Smooth muscle cell (in vitro differentiated cells): ENCODE data around the gene SLC5A4. TPM values are rescaled to one million over a fixed set of nuclear protein-coding genes. Genes with fewer than 3 reads are reported as not detected.

Source experiments
- DNase-seq: peaks from one replicate; lab custom pipeline; 2025; ENCODE audit not compliant: unreplicated experiment; lab: John Stamatoyannopoulos, UW
- H2AFZ ChIP-seq: fragments of 200-600 bp; sonication (generic); 2 replicates; pipeline ENCODE4 v1.6.0; 2016; ENCODE audit warnings: antibody characterized with exemption, low read depth, mild to moderate bottlenecking
- H3F3A ChIP-seq: fragments of 200-600 bp; sonication (generic); 2 replicates; pipeline ENCODE4 v1.6.0; 2017; ENCODE audit warnings: antibody characterized with exemption, low read depth
- H3K27ac ChIP-seq: fragments of 200-600 bp; sonication (generic); 2 replicates; pipeline ENCODE4 v1.5.1; 2016; ENCODE audit warnings: low read depth, mild to moderate bottlenecking
- H3K27me3 ChIP-seq: fragments of 200-600 bp; sonication (generic); 2 replicates; pipeline ENCODE4 v1.6.1; 2016; ENCODE audit warnings: low read depth, mild to moderate bottlenecking
- H3K36me3 ChIP-seq: fragments of 200-600 bp; sonication (generic); 2 replicates; pipeline ENCODE4 v1.5.1; 2016; ENCODE audit warnings: low read depth
- H3K4me1 ChIP-seq: fragments of 200-600 bp; sonication (generic); 2 replicates; pipeline ENCODE4 v1.5.1; 2016; ENCODE audit warnings: low read depth
- H3K4me2 ChIP-seq: fragments of 200-600 bp; sonication (generic); 2 replicates; pipeline ENCODE4 v1.6.0; 2016; ENCODE audit warnings: mild to moderate bottlenecking
- H3K4me3 ChIP-seq: fragments of 200-600 bp; sonication (generic); 2 replicates; pipeline ENCODE4 v1.5.1; 2016; ENCODE audit warnings: mild to moderate bottlenecking
- H3K79me2 ChIP-seq: fragments of 200-600 bp; sonication (generic); 2 replicates; pipeline ENCODE4 v1.6.0; 2016; ENCODE audit warnings: low read depth, mild to moderate bottlenecking
- H3K9ac ChIP-seq: fragments of 200-600 bp; sonication (generic); 2 replicates; pipeline ENCODE4 v1.6.0; 2016; ENCODE audit warnings: low read depth
- H3K9me3 ChIP-seq: fragments of 200-600 bp; sonication (generic); replicated peaks from 2 replicates; pipeline ENCODE4 v1.5.1; 2016; ENCODE audit warnings: low read depth
- H4K20me1 ChIP-seq: fragments of 200-600 bp; sonication (generic); 2 replicates; pipeline ENCODE4 v1.6.0; 2016; ENCODE audit warnings: low read depth
- CTCF ChIP-seq: fragments of 200-600 bp; sonication (generic); IDR thresholded peaks from 2 replicates; pipeline ENCODE4 v1.5.1; 2017; ENCODE audit warnings: borderline replicate concordance, mild to moderate bottlenecking, antibody characterized with exemption; ENCODE audit not compliant: insufficient read depth, poor library complexity, severe bottlenecking
- WGBS: methylation state at CpG from one replicate; pipeline ENCODE4 v1.1.7; 2016; ENCODE audit warnings: low lambda C conversion rate; 5-methylcytosine and 5-hydroxymethylcytosine counted together
- polyA plus RNA-seq: library from polyadenylated mRNA; unstranded; fragments of >200 nt; fragmentation: Nextera tagmentation; extraction: Ambion mirVana; gene quantifications from 2 replicates; pipeline ENCODE4 v1.2.1, GENCODE V29; 2016
- total RNA-seq: library from RNA; depleted of rRNA; stranded (reverse); fragments of >200 nt; gene quantifications from 2 replicates; pipeline ENCODE4 v1.2.3, GENCODE V29; 2014

The SLC5A4 gene
- total and polyA plus RNA-seq, 2 experiments from 2014 or later, result not detected

- H3F3A ChIP-seq, result no peaks in the 10 kb centered on the region
- no peak for TF ChIP-seq CTCF
- no peak overlapping the region for H3K9ac ChIP-seq
- H3K27ac ChIP-seq, result no peak overlapping the region
- no peaks in the 10 kb centered on the region for H3K4me1 ChIP-seq
- no peaks in the 10 kb centered on the region for H4K20me1 ChIP-seq
- H3K27me3 ChIP-seq, result peaks cover 15% of the 10 kb centered on the region
- H2AFZ ChIP-seq, result no peak overlapping the region
- DNase-seq, result no peak
- H3K4me2 ChIP-seq, result no peak overlapping the region
- no peak overlapping the region for H3K4me3 ChIP-seq
- H3K36me3 ChIP-seq, result no peaks in the 10 kb centered on the region
- H3K9me3 ChIP-seq, result no peaks in the 10 kb centered on the region
- 79% methylated on average over 2 of the region's 2 CpGs for WGBS
- H3K79me2 ChIP-seq, result no peaks in the 10 kb centered on the region
These were observed 37.7 kb downstream of the SLC5A4 start for GRCh38 chr22:32217465-32217864.

GRCh38 chr22:32216911-32217310, 38.2 kb downstream of the SLC5A4 start:
- no peak for TF ChIP-seq CTCF
- Histone ChIP-seq H3K9me3 (no peaks in the 10 kb centered on the region), H4K20me1 (no peaks in the 10 kb centered on the region), H3K79me2 (no peaks in the 10 kb centered on the region), H3K27me3 (peaks cover 12% of the 10 kb centered on the region), H3K36me3 (no peaks in the 10 kb centered on the region), H3K4me2 (no peak overlapping the region), H2AFZ (no peak overlapping the region), H3F3A (no peaks in the 10 kb centered on the region), H3K9ac (no peak overlapping the region), H3K4me3 (no peak overlapping the region), H3K4me1 (no peaks in the 10 kb centered on the region), H3K27ac (no peak overlapping the region)
- DNase-seq, result no peak
- 85% methylated on average over 10 of the region's 10 CpGs for WGBS

- Histone ChIP-seq H3F3A (no peaks in the 10 kb centered on the region), H3K36me3 (no peaks in the 10 kb centered on the region), H3K4me1 (no peaks in the 10 kb centered on the region), H3K27ac (no peak overlapping the region), H3K4me3 (no peak overlapping the region), H3K9me3 (no peaks in the 10 kb centered on the region), H2AFZ (no peak overlapping the region), H3K79me2 (no peaks in the 10 kb centered on the region), H3K9ac (no peak overlapping the region), H4K20me1 (no peaks in the 10 kb centered on the region), H3K27me3 (no peaks in the 10 kb centered on the region), H3K4me2 (no peak overlapping the region)
- DNase-seq, result no peak
- 88% methylated on average over 7 of the region's 7 CpGs for WGBS
- no peak for TF ChIP-seq CTCF
These were observed 44.1 kb downstream of the SLC5A4 start for GRCh38 chr22:32211011-32211410.

- 95% methylated on average over 3 of the region's 3 CpGs for WGBS
- TF ChIP-seq CTCF, result no peak
These were observed 46.5 kb downstream of the SLC5A4 start for GRCh38 chr22:32208681-32209080.

More at GRCh38 chr22:32208681-32209080, 46.5 kb downstream of the SLC5A4 start:
- Histone ChIP-seq H3K79me2 (no peaks in the 10 kb centered on the region), H3K4me2 (no peak overlapping the region), H2AFZ (no peak overlapping the region), H3K27me3 (peaks cover 10% of the 10 kb centered on the region), H3K9me3 (no peaks in the 10 kb centered on the region), H3F3A (no peaks in the 10 kb centered on the region), H3K36me3 (no peaks in the 10 kb centered on the region), H3K27ac (no peak overlapping the region), H3K9ac (no peak overlapping the region), H3K4me3 (no peak overlapping the region), H4K20me1 (no peaks in the 10 kb centered on the region), H3K4me1 (peaks cover 7% of the 10 kb centered on the region)
- no peak for DNase-seq
